Lower leg skin (tissue), 4 donors: ENCODE data around the gene PHYHD1. TPM values are rescaled to one million over a fixed set of nuclear protein-coding genes. Genes with fewer than 3 reads are reported as not detected.

Experiments
- DNase-seq, 2 donors: peaks; one replicate each; pipeline ENCODE4 v3.0.0-alpha.2; 2019; ENCODE audit warnings: low spot score in 2 of 2
- H3K4me3 ChIP-seq: fragments of 200-600 bp; sonication (generic); 2 replicates; pipeline ENCODE4 v1.5.1; 2017; ENCODE audit warnings: mild to moderate bottlenecking, low read depth; ENCODE audit not compliant: poor library complexity, severe bottlenecking
- POLR2A ChIP-seq, 2 donors: fragments of 450-650 bp; IDR thresholded peaks; one replicate each; pipeline ENCODE4 v1.6.1; 2016 to 2017; ENCODE audit warnings: antibody characterized with exemption in 2 of 2, mild to moderate bottlenecking in 1 of 2, moderate library complexity in 1 of 2
- WGBS, 2 donors: methylation state at CpG; one replicate each; pipeline ENCODE4 v1.1.5; 2018; 5-methylcytosine and 5-hydroxymethylcytosine counted together
- intact Hi-C: fragments of 100-400 bp; cut with DNase I; formaldehyde crosslinking; loops from one replicate; pipeline ENCODE4 v1.15.0; 2023; ENCODE audit warnings: low total_unique reads
- total RNA-seq, 4 donors: library from RNA; depleted of rRNA; stranded (reverse); fragments of >200 nt; gene quantifications; one replicate each; pipeline ENCODE4 v1.1.0, GENCODE V29; 2016
- TF ChIP-seq, protein P1 (sequence below), 3 donors: fragments of 450-650 bp; IDR thresholded peaks; one replicate each; pipeline ENCODE4 v1.5.1; 2016; ENCODE audit warnings: antibody characterized with exemption in 3 of 3, mild to moderate bottlenecking in 3 of 3, moderate library complexity in 2 of 3

Gene PHYHD1
- total RNA-seq, 4 donors from 2014 or later = 31.3 to 60.2 (median 50.6) TPM

GRCh38 chr9:128918921-128919320 is 1.9 kb upstream of the PHYHD1 start:
- TF ChIP-seq, protein P1, sequence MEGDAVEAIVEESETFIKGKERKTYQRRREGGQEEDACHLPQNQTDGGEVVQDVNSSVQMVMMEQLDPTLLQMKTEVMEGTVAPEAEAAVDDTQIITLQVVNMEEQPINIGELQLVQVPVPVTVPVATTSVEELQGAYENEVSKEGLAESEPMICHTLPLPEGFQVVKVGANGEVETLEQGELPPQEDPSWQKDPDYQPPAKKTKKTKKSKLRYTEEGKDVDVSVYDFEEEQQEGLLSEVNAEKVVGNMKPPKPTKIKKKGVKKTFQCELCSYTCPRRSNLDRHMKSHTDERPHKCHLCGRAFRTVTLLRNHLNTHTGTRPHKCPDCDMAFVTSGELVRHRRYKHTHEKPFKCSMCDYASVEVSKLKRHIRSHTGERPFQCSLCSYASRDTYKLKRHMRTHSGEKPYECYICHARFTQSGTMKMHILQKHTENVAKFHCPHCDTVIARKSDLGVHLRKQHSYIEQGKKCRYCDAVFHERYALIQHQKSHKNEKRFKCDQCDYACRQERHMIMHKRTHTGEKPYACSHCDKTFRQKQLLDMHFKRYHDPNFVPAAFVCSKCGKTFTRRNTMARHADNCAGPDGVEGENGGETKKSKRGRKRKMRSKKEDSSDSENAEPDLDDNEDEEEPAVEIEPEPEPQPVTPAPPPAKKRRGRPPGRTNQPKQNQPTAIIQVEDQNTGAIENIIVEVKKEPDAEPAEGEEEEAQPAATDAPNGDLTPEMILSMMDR (IDR thresholded peaks at IDR 0.05) = no peak
- TF ChIP-seq POLR2A (IDR thresholded peaks at IDR 0.05) = no peak
- no peak overlapping the region for H3K4me3 ChIP-seq
- 59 to 78% methylated on average over 2 of the region's 2 CpGs for WGBS, 2 donors
- intact Hi-C loops = no loop called here
- DNase-seq = no peak

GRCh38 chr9:128919402-128920089 is 1.2 kb upstream of the PHYHD1 start:
- intact Hi-C loops = no loop called here
- WGBS, 2 donors = 79 to 82% methylated on average over 11 to 14 of the region's 14 CpGs
- TF ChIP-seq POLR2A (IDR thresholded peaks at IDR 0.05) = no peak
- TF ChIP-seq, protein P1 (IDR thresholded peaks at IDR 0.05) = no peak
- H3K4me3 ChIP-seq = no peak overlapping the region
- no peak for DNase-seq

DNA sequence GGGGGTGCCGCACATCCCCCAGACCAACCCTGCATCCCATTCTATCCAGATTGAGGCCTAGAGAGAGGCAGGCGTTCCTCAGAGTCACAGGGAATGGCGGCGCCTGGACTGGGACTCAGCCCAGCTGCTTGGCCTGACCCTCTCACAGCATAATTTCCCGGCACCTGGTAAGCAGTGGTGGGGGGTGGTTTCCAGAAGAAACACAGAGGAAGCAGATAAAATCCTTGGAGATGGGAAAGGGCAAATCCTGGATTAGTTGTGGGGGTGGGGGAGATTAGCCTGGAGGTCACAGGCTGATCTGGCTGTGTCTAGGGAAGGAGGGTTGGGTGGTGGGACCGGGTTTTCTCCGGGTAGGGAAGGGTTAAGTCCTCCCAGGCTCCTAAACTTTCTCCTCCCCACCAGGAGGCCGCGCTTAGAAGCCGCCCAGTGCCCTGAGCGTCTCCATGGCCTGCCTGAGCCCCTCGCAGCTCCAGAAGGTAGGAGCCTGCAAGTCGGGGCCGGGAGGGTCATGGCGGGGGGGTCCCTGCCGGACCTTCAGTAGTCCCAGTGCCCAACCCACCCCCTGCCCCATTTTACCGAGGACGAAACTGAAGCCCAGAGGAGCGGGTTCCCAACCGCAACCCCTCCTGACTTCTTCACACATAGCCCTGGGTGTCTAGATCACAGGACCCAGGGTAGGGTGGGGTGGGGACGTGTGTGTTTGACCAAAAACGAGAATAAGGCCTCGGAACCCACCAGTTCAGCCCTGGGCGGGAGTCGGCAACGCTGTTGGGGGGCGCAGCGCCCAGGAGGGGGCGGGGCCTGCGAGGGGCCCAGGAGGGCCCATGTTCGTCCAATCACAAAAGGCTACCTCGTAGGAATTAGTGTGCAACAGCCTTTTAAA is 1.3 kb downstream of the PHYHD1 start:
- DNase-seq = no peak
- WGBS, 2 donors = 7 to 12% methylated on average over 31 of the region's 32 CpGs
- intact Hi-C loops = no loop called here
- peak overlapping the region; percentile 31 for H3K4me3 ChIP-seq
- TF ChIP-seq, protein P1 (IDR thresholded peaks at IDR 0.05) = no peak
- TF ChIP-seq POLR2A (IDR thresholded peaks at IDR 0.05) = no peak

- WGBS, 2 donors = 85 to 88% methylated on average over 6 of the region's 6 CpGs
- intact Hi-C loops = no loop called here
- H3K4me3 ChIP-seq = no peak overlapping the region
- TF ChIP-seq, protein P1 (IDR thresholded peaks at IDR 0.05) = no peak
- TF ChIP-seq POLR2A (IDR thresholded peaks at IDR 0.05) = no peak
- no peak for DNase-seq
These were observed 2.7 kb downstream of the PHYHD1 start for GRCh38 chr9:128923493-128923883.

DNA sequence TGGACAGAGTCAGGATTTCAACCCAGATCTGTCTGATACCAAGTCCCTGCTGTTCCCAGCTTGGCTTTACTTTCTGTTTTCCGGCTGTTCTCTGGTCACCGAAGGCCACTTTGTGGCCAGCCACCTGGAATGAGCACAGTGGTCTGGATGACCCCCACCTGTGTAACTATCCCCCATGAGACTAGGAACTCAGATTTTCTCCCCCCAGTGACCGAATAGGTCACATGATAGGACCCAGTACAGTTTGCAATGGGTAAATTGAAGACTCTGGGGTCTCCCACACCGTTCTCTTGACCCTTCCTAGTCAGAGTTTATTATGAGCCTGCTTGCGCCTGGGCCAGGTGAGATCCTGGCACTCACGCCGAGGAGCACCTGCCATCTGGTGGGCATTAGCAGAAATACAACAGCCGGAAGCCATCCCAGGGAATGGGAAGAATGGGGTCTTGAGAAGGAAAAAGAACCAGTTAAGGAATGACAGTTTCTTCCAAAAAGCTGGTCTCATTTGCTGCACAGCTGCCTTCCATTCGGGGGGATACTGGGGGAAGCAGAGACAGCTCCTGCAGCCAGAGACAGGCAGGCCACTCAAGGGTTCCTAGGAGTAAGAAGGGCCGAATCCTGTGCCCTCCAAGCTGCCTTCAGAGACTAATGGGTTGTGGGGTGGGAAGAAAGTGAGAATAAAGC is 7.1 kb downstream of the PHYHD1 start:
- 30 to 33% methylated on average over 10 of the region's 10 CpGs for WGBS, 2 donors
- no peak overlapping the region for H3K4me3 ChIP-seq
- no peak for DNase-seq
- intact Hi-C loops = loop anchor here (5.0 kb wide), 1 partner anchor 66 kb away; no protein-coding TSS in a partner anchor
- TF ChIP-seq POLR2A (IDR thresholded peaks at IDR 0.05) = no peak
- TF ChIP-seq, protein P1 (IDR thresholded peaks at IDR 0.05) = peak in 1 of 3 donors; percentile 29
